SK-N-SH (cell line): Measurements from ENCODE around the gene DZIP3. TPM values are rescaled to one million over a fixed set of nuclear protein-coding genes. Genes with fewer than 3 reads are reported as not detected.

Experiments
- CTCF ChIA-PET: fragments of 300-600, 350-600 bp; formaldehyde crosslinking; extraction: SDS; loops from one replicate; lab custom pipeline; 2021; lab: Yijun Ruan, JAX
- POLR2A ChIA-PET: fragments of 350-600 bp; sonication (Branson Sonifier 250); formaldehyde crosslinking; extraction: SDS; loops from one replicate; lab custom pipeline; 2020; ENCODE audit warnings: antibody characterized with exemption, inconsistent platforms; lab: Yijun Ruan, JAX
- DNase-seq: peaks from one replicate; pipeline ENCODE4 v3.0.0; 2012
- H2AFZ ChIP-seq: fragments of 200-600 bp; sonication (generic); 2 replicates; pipeline ENCODE4 v1.8.1; 2016; ENCODE audit warnings: antibody characterized with exemption, mild to moderate bottlenecking, low read depth
- H3F3A ChIP-seq: fragments of 200-600 bp; sonication (generic); replicated peaks from 2 replicates; pipeline ENCODE3; 2016; ENCODE audit warnings: antibody characterized with exemption, mild to moderate bottlenecking; ENCODE audit not compliant: insufficient read depth
- H3K27ac ChIP-seq, 2 experiments: fragments of 200-500 bp in 1 of 2; fragments of 200-600 bp in 1 of 2; sonication (Bioruptor generic) in 1 of 2; sonication (generic), shearing (Covaris generic) in 1 of 2; 2 replicates each; pipeline versions ENCODE4 v1.5.1 to v1.6.1; 2014 to 2016; ENCODE audit warnings: low read depth in 2 of 2, inconsistent platforms in 1 of 2, low read length in 1 of 2, mild to moderate bottlenecking in 1 of 2, mixed read lengths in 1 of 2
- H3K27me3 ChIP-seq: fragments of 200-600 bp; sonication (generic), shearing (Covaris generic); 2 replicates; pipeline ENCODE4 v1.6.1; 2016; ENCODE audit warnings: mixed run types; ENCODE audit not compliant: insufficient read depth
- H3K36me3 ChIP-seq, 2 experiments: fragments of 200-500 bp in 1 of 2; fragments of 200-600 bp in 1 of 2; sonication (Bioruptor generic) in 1 of 2; sonication (generic) in 1 of 2; replicated peaks in 1 of 2; 2 replicates each; pipeline versions ENCODE3 to v1.5.1; 2014 to 2016; ENCODE audit warnings: low read length in 1 of 2, mild to moderate bottlenecking in 1 of 2; ENCODE audit not compliant: insufficient read depth in 2 of 2, control insufficient read depth in 1 of 2
- H3K4me1 ChIP-seq, 2 experiments: fragments of 200-500 bp in 1 of 2; fragments of 200-600 bp in 1 of 2; sonication (Bioruptor generic) in 1 of 2; sonication (generic), shearing (Covaris generic) in 1 of 2; 2 replicates each; pipeline versions ENCODE4 v1.5.1 to v1.6.1; 2014 to 2016; ENCODE audit warnings: low read depth in 1 of 2, low read length in 1 of 2, mixed run types in 1 of 2; ENCODE audit not compliant: insufficient read depth in 2 of 2, control insufficient read depth in 1 of 2
- H3K4me2 ChIP-seq: fragments of 200-600 bp; sonication (generic), shearing (Covaris generic); 2 replicates; pipeline ENCODE4 v1.6.1; 2017; ENCODE audit warnings: mixed run types
- H3K4me3 ChIP-seq, 2 experiments: fragments of 200-500 bp in 1 of 2; fragments of 200-600 bp in 1 of 2; sonication (Bioruptor generic) in 1 of 2; sonication (generic), shearing (Covaris generic) in 1 of 2; 2 replicates each; pipeline versions ENCODE4 v1.5.1 to v1.8.1; 2014 to 2016; ENCODE audit warnings: low read depth in 2 of 2, inconsistent platforms in 1 of 2, low read length in 1 of 2, mild to moderate bottlenecking in 1 of 2, mixed read lengths in 1 of 2, moderate library complexity in 1 of 2
- H3K79me2 ChIP-seq: fragments of 200-600 bp; sonication (generic); 2 replicates; pipeline ENCODE4 v1.8.1; 2017; ENCODE audit warnings: mild to moderate bottlenecking; ENCODE audit not compliant: insufficient read depth
- H3K9ac ChIP-seq: fragments of 200-600 bp; sonication (generic); 2 replicates; pipeline ENCODE4 v1.6.1; 2017; ENCODE audit warnings: mixed run types
- H3K9me2 ChIP-seq: fragments of 200-600 bp; sonication (generic); 2 replicates; pipeline ENCODE4 v1.6.1; 2017; ENCODE audit warnings: mixed run types
- H3K9me3 ChIP-seq: fragments of 200-600 bp; sonication (generic); 2 replicates; pipeline ENCODE4 v1.6.1; 2017; ENCODE audit warnings: mixed run types, mild to moderate bottlenecking, moderate library complexity
- H4K20me1 ChIP-seq: fragments of 200-600 bp; sonication (generic); 2 replicates; pipeline ENCODE4 v1.6.1; 2017; ENCODE audit warnings: mild to moderate bottlenecking, mixed run types; ENCODE audit not compliant: insufficient read depth
- CHD2 ChIP-seq: fragments of 150-350 bp; IDR thresholded peaks from 2 replicates; pipeline ENCODE4 v1.6.1; 2018; ENCODE audit warnings: low read length; ENCODE audit not compliant: partially characterized antibody
- FOXJ3 ChIP-seq: sonication (generic); formaldehyde crosslinking; IDR thresholded peaks from 2 replicates; pipeline ENCODE4 v1.5.1; 2020; ENCODE audit warnings: mild to moderate bottlenecking, missing genetic modification reagents
- FOXM1 ChIP-seq: IDR thresholded peaks from 2 replicates; pipeline ENCODE4 v1.4.0; 2012; ENCODE audit warnings: low read depth, mild to moderate bottlenecking
- GABPA ChIP-seq: IDR thresholded peaks from 2 replicates; pipeline ENCODE4 v1.4.0; 2012; ENCODE audit warnings: low read depth, mild to moderate bottlenecking
- GATA2 ChIP-seq: sonication (generic); formaldehyde crosslinking; IDR thresholded peaks from 2 replicates; pipeline ENCODE4 v1.5.0; 2020; ENCODE audit warnings: mild to moderate bottlenecking, missing genetic modification reagents
- MEF2A ChIP-seq: IDR thresholded peaks from 2 replicates; pipeline ENCODE4 v1.4.0; 2012; ENCODE audit warnings: low read depth, borderline replicate concordance
- MXI1 ChIP-seq: IDR thresholded peaks from 2 replicates; pipeline ENCODE4 v1.6.1; 2012; ENCODE audit warnings: mild to moderate bottlenecking, low read depth, low read length, improper control_type of control experiment
- NFIC ChIP-seq: IDR thresholded peaks from 2 replicates; pipeline ENCODE4 v1.4.0; 2012; ENCODE audit warnings: borderline replicate concordance
- POLR2AphosphoS5 ChIP-seq: IDR thresholded peaks from 2 replicates; pipeline ENCODE4 v1.6.1; 2012; ENCODE audit warnings: low read depth, low read length
- RAD21 ChIP-seq: IDR thresholded peaks from 2 replicates; pipeline ENCODE4 v1.6.1; 2012; ENCODE audit warnings: mild to moderate bottlenecking, low read length
- RCOR1 ChIP-seq: fragments of 150-350 bp; IDR thresholded peaks from 2 replicates; pipeline ENCODE4 v1.6.1; 2017; ENCODE audit warnings: antibody characterized with exemption, low read length
- RFX5 ChIP-seq: IDR thresholded peaks from 2 replicates; pipeline ENCODE4 v1.6.1; 2012; ENCODE audit warnings: mild to moderate bottlenecking, improper control_type of control experiment, low read length
- SIN3A ChIP-seq: IDR thresholded peaks from 2 replicates; pipeline ENCODE4 v1.6.1; 2012; ENCODE audit warnings: low read depth, mild to moderate bottlenecking, low read length, moderate library complexity, borderline replicate concordance
- SMC3 ChIP-seq: IDR thresholded peaks from 2 replicates; pipeline ENCODE4 v1.6.1; 2012; ENCODE audit warnings: low read depth, low read length, improper control_type of control experiment
- WGBS: methylation state at CpG from one replicate; pipeline ENCODE4 v1.1.6; 2017; ENCODE audit warnings: low lambda C conversion rate; 5-methylcytosine and 5-hydroxymethylcytosine counted together
- polyA plus RNA-seq, 3 experiments: library from polyadenylated mRNA; depleted of rRNA; stranded (reverse); fragments of >200 nt; gene quantifications; 2 replicates each; pipeline ENCODE4 v1.2.3, GENCODE V29; 2012
- TF ChIP-seq, protein P1 (sequence below): fragments of 200-600 bp; sonication (generic); IDR thresholded peaks from 2 replicates; pipeline ENCODE4 v1.6.1; 2017; ENCODE audit warnings: antibody characterized with exemption, mild to moderate bottlenecking, moderate library complexity
- TF ChIP-seq, protein P2 (sequence below): IDR thresholded peaks from 2 replicates; pipeline ENCODE4 v1.4.0; 2012; ENCODE audit warnings: low read depth, borderline replicate concordance
- TF ChIP-seq, protein P3 (sequence below): fragments of 150-350 bp; IDR thresholded peaks from 2 replicates; pipeline ENCODE4 v1.6.1; 2016; ENCODE audit warnings: mild to moderate bottlenecking, low read depth, low read length

The DZIP3 gene
- polyA plus RNA-seq, 1 of the 3 experiments (the other 2 are of a cell fraction): 6.3 TPM

DNA sequence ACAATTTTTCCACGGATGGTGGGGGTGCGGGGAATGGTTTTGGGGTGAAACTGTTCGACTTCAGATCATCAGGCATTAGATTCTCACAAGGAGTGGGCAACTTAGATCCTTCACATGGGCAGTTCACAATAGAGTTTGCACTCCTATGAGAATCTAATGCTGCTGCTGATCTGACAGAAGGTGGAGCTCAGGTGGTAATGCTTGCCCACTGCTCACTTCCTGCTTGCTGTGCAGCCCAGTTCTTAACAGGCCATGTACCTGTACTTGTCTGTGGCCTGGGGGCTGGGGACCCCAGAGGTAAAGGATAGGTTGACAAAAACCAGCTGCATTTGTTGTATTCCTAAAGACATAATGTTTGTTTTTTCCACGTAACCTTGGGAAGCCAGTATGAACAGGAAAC, 16.0 kb downstream of the DZIP3 start:
- Histone ChIP-seq H3K4me3 (no peak overlapping the region), H3K27me3 (no peaks in the 10 kb centered on the region), H3K27ac (no peak overlapping the region), H3K4me1 (peaks cover 9 to 10% of the 10 kb centered on the region in 2 experiments; a peak in 3 of 4 replicates), H3K9me3 (no peaks in the 10 kb centered on the region), H3K9me2 (no peaks in the 10 kb centered on the region), H4K20me1 (no peaks in the 10 kb centered on the region), H2AFZ (no peak overlapping the region), H3K9ac (no peak overlapping the region), H3F3A (peaks cover 3% of the 10 kb centered on the region), H3K79me2 (peaks cover 4% of the 10 kb centered on the region; the same call in 1 of the 2 replicates), H3K36me3 (peaks cover 6 to 13% of the 10 kb centered on the region in 2 experiments), H3K4me2 (no peak overlapping the region)
- TF ChIP-seq, protein P1, sequence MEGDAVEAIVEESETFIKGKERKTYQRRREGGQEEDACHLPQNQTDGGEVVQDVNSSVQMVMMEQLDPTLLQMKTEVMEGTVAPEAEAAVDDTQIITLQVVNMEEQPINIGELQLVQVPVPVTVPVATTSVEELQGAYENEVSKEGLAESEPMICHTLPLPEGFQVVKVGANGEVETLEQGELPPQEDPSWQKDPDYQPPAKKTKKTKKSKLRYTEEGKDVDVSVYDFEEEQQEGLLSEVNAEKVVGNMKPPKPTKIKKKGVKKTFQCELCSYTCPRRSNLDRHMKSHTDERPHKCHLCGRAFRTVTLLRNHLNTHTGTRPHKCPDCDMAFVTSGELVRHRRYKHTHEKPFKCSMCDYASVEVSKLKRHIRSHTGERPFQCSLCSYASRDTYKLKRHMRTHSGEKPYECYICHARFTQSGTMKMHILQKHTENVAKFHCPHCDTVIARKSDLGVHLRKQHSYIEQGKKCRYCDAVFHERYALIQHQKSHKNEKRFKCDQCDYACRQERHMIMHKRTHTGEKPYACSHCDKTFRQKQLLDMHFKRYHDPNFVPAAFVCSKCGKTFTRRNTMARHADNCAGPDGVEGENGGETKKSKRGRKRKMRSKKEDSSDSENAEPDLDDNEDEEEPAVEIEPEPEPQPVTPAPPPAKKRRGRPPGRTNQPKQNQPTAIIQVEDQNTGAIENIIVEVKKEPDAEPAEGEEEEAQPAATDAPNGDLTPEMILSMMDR: no peak
- TF ChIP-seq FOXM1 (no peak), MEF2A (no peak), POLR2AphosphoS5 (no peak), SMC3 (no peak), GATA2 (CRISPR knock-in tag) (no peak), NFIC (no peak), SIN3A (no peak), CHD2 (no peak), GABPA (no peak), MXI1 (no peak), RFX5 (no peak), RAD21 (no peak), RCOR1 (no peak)
- TF ChIP-seq, protein P2, sequence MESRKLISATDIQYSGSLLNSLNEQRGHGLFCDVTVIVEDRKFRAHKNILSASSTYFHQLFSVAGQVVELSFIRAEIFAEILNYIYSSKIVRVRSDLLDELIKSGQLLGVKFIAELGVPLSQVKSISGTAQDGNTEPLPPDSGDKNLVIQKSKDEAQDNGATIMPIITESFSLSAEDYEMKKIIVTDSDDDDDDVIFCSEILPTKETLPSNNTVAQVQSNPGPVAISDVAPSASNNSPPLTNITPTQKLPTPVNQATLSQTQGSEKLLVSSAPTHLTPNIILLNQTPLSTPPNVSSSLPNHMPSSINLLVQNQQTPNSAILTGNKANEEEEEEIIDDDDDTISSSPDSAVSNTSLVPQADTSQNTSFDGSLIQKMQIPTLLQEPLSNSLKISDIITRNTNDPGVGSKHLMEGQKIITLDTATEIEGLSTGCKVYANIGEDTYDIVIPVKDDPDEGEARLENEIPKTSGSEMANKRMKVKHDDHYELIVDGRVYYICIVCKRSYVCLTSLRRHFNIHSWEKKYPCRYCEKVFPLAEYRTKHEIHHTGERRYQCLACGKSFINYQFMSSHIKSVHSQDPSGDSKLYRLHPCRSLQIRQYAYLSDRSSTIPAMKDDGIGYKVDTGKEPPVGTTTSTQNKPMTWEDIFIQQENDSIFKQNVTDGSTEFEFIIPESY: no peak
- no peak for DNase-seq
- 97% methylated on average over 4 of the region's 4 CpGs for WGBS
- ChIA-PET POLR2A (no interaction called here), CTCF (interaction anchor here (1.0 to 1.6 kb wide), 2 partner anchors 9 to 11 kb away, joined by 3 read pairs; no protein-coding TSS in a partner anchor)

DNA sequence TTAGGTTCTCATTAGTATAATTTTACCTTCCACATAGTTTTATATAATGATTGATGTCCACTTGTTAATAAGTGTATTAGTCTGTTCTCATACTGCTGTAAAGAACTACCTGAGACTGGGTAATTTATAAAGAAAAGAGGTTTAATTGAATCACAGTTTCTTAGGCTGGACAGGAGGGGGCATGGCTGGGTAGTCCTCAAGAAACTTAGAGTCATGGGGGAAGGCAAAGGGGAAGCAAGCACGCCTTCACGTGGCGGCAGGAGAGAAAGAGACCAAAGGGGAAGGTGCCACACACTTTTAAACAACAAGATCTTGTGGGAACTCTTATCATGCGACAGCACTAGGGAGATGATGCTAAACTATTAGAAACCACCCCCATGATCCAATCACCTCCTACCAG, 19.2 kb downstream of the DZIP3 start:
- H3K27ac ChIP-seq: no peak overlapping the region
- no peaks in the 10 kb centered on the region for H3F3A ChIP-seq
- no peak overlapping the region for H2AFZ ChIP-seq
- no peaks in the 10 kb centered on the region for H3K9me2 ChIP-seq
- H3K4me3 ChIP-seq: no peak overlapping the region
- no peaks in the 10 kb centered on the region for H3K9me3 ChIP-seq
- H3K79me2 ChIP-seq: peaks cover 4% of the 10 kb centered on the region; the same call in 1 of the 2 replicates
- CTCF ChIA-PET: no interaction called here
- H4K20me1 ChIP-seq: no peaks in the 10 kb centered on the region
- H3K27me3 ChIP-seq: no peaks in the 10 kb centered on the region
- H3K36me3 ChIP-seq: peaks cover 13 to 17% of the 10 kb centered on the region in 2 experiments
- DNase-seq: no peak
- H3K4me1 ChIP-seq: peaks cover under 1 to 4% of the 10 kb centered on the region in 2 experiments; a peak in 2 of 4 replicates
- WGBS: 98% methylated on average over 4 of the region's 4 CpGs
- no peak overlapping the region for H3K9ac ChIP-seq
- no peak overlapping the region for H3K4me2 ChIP-seq
- POLR2A ChIA-PET: no interaction called here
- TF ChIP-seq FOXJ3 (CRISPR knock-in tag): no peak
- TF ChIP-seq RFX5: no peak
- TF ChIP-seq FOXM1: no peak
- TF ChIP-seq, protein P3, sequence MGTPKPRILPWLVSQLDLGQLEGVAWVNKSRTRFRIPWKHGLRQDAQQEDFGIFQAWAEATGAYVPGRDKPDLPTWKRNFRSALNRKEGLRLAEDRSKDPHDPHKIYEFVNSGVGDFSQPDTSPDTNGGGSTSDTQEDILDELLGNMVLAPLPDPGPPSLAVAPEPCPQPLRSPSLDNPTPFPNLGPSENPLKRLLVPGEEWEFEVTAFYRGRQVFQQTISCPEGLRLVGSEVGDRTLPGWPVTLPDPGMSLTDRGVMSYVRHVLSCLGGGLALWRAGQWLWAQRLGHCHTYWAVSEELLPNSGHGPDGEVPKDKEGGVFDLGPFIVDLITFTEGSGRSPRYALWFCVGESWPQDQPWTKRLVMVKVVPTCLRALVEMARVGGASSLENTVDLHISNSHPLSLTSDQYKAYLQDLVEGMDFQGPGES: no peak
- no peak for TF ChIP-seq GATA2 (CRISPR knock-in tag)
- TF ChIP-seq MXI1: no peak
- TF ChIP-seq, all 33 proteins: peak for 0
